IPS-11a (cell line): Measurements from ENCODE around the gene OR9Q1.

Experiments used
- H3K4me3 ChIP-seq: one replicate; pipeline ENCODE4 v1.5.1; 2013; ENCODE audit warnings: low read depth, low read length, control low read depth

OR9Q1 gene

DNA sequence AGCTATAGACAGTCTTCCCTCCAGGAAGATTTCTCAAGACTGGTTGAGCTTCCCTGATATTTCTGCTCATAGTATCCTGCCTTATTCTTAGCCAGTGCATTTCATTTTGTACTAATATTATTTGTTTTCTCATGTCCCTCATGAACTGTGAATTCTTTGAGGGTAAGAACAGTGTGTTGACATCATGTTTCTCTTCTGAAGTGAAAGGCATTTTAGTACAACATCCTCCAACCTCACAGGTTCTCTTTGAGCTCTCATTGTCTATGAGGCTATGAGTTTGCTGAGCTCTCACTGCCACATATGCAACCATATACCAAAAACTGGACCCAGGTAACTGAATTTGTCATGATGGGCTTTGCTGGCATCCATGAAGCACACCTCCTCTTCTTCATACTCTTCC, 7.0 kb downstream of the OR9Q1 start, which contains the start of gene OR6Q1:
TSS of gene OR6Q1 (plus strand) at position 301 of the 400 bp plus-strand sequence. CDS start at position 301, 0 bp downstream.
- no peak within 1 kb of the TSS for H3K4me3 ChIP-seq

DNA sequence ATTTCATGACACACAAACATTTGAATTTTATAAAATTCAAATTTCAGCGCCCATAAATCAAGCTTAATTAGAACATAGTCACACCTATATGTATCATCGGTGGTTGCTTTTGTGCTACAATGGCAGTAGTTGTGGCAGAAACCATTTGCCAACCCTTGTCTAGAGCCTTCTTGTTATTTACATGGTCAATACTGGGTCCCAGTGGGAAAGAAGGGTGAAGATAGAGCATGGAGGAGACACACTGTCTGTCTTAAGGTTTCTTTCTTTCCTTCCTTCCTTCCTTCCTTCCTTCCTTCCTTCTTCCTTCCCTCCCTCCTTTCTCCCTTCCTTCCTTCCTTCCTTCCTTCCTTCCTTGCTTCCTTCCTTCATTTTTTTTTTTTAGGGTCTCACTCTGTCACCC, 10.8 kb downstream of the OR9Q1 start:
- no peak overlapping the region for H3K4me3 ChIP-seq

DNA sequence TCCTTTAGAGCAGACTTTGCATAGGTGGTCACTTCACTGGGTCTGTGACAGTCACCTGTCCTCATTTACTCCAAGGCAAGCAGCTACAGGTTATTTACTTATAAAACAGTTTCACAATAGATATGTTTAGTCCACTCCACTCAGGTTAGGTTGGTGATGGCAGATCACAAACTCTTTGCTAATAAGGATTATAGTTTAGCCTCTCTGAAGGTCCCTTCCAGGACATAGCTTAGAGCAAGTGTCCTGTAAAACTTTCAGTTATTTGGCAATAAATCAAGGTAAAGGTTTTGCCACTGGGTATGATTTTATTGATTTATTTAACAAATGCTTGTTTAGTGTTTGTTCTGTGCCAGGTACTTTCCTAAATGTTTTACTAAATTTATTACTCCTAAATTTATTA, 15.9 kb downstream of the OR9Q1 start:
- H3K4me3 ChIP-seq, result no peak overlapping the region

DNA sequence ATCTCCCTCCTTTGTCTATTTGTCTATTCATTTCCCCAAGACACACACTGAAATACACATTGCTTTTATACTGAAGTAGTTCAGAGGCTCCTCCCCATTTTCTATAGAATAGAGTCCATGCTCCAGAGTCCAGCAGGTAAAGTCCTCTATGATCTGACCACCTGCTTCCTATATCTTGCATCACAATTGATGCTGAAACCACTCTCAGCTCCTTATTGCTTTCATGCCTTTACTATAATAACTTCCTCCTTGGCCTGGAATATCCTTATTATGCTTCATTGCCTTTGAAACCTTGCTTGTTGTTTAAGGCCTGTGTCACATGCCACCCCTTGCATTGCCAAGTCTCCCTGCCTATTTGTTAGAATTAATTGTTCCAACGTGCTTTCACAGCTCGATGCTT, 19.7 kb downstream of the OR9Q1 start:
- no peak overlapping the region for H3K4me3 ChIP-seq

DNA sequence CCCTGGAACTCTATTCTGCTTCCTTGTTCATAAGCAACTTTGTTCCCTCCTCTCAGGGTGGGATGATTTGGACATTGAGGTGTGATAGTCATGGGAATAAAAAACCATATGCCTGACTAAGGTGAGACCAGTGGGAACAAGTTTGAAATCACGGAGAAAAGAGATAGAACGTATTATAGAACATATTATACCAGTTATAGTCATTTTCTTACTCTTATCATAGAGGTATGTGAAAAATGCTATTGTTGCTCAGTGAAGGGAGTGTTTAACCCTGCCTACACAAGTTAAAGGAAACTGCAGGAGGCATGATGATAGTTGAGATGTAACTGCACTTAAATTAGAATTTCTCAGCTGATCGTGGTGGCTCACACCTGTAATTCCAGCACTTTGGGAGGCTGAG, 22.6 kb downstream of the OR9Q1 start:
- no peak overlapping the region for H3K4me3 ChIP-seq

DNA sequence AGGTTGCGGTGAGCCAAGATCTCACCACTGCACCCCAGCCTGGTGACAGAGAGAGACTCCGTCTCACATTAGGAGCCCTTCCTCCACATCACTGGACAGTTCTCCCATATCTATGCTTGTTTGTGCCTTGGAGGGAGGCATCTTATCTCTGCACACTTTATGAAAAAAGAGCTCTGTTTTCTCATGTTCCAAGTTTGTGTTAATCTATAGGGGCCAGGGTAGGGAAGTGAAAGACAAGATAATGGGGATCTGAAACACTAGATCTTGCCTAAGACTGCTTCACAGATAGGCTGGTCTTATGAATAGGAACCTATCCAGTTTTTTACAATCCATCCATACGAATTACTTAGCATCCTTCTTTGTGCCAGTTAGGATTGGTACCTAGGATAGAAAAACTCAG, 24.1 kb downstream of the OR9Q1 start:
- H3K4me3 ChIP-seq, result no peak overlapping the region

DNA sequence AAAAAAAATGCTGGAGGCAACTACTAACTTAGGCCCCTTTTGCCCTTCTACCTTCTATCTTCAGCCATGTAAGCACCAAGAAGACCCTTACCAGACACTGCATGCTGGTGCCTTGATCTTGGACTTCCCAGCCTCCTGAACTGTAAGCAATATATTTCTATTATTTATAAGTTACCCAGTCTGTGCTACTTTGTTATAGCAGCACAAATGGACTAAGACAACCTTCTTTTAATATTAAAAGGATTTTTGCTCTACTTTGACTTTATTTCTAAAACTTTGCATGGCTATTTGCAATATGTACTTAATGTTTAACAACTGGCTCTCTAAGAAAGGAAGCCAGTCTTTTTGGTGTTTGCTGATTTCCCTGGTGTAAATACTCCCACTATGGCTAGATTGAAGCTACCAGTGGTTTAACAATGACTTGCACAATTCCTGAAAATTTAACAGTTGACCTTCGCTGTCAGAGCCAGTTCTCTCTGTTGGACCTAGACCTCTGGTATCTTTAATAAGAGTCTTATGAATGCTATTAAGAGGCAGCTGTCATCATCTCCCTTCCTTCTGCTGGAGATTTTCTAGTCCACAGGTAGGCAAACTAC, 32.2 kb downstream of the OR9Q1 start:
- H3K4me3 ChIP-seq, result no peak overlapping the region

DNA sequence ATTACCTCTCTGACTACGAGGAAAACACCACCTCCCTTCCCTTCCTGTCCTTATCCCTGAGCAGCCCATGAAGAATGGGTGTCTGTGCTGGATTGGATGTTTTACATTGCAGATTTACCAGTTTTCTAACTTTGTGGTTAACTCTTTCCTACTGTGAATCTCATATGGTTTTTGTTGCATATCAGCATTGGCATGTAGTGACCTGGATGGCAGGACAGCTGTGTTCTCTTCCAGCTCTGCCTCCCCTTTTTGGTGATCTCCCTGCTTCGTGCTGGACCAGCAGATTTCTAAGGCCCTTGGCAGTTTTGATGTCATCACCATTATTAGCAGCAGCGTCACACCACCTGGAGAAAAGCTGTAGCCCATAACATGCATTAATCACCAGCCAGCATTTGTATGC, 33.8 kb downstream of the OR9Q1 start:
- H3K4me3 ChIP-seq, result no peak overlapping the region

DNA sequence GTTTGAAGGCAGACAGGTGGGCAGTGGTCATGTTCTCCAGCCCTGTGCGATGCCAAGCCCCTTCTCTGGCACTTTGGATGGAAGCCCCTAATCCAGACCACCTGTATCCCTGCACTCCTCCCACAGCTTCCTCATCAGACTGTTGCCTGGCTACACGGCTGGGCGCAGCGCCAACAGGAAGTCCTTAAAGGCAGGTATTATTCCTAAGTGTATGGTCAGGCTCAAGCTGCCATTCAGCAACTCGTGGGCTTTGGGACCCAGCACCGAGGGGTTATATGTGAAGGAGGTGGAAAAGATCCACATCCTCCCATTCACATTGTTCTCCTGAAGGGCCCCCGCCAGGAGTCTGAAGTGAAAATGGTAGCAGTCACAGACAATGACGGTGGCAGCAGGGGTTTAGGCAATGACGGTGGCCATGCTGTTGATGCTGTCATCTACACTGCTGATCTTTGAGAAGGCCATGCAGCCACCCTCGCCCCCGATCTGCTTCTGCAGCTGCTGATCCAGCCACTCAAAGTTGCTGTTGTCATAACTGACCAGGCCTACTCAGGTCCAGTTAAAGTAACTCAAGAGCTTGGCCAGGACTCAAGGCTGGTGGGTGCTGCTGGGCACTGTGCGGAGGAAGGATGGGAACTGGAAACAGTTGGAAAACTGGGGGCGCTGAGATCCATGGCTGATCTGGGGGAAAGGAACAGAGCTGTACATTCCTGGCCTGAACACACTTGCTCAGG, 34.8 kb downstream of the OR9Q1 start:
- no peak overlapping the region for H3K4me3 ChIP-seq

DNA sequence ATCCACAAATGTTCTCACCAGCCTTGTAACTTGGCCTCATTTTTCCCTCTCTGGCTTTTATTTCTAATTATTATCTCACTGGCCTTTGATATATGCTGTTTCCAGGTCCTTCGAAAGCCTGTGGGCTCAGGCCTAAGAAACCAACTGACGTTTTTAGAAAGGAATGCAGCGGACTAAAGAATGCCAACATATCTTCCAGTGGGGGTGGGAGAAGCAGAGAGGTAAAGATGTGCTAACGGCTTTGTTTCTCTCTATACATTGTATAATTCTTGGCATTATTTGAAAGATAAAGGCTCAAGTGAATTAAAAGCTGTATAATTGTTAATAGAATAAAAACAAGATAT, 35.3 kb downstream of the OR9Q1 start:
- H3K4me3 ChIP-seq, result no peak overlapping the region

DNA sequence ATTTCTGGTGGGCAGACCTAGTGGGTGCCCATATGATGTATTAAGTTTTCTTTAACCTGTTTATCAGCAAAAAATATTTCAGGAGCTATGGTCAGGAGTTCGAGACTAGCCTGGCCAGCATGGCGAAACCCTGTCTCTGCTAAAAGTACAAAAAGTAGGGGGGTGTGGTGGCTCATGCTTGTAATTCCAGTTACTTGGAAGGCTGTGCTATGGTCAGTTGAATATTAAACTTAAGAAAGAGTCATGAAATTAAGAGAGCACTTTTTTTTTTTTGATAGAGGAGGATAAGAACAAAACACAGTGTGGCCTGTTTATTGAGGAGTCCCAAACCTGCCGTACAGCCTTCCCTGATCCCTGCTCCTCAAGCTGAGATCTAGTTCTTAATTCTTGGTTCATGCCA, 36.9 kb downstream of the OR9Q1 start:
- no peak overlapping the region for H3K4me3 ChIP-seq

DNA sequence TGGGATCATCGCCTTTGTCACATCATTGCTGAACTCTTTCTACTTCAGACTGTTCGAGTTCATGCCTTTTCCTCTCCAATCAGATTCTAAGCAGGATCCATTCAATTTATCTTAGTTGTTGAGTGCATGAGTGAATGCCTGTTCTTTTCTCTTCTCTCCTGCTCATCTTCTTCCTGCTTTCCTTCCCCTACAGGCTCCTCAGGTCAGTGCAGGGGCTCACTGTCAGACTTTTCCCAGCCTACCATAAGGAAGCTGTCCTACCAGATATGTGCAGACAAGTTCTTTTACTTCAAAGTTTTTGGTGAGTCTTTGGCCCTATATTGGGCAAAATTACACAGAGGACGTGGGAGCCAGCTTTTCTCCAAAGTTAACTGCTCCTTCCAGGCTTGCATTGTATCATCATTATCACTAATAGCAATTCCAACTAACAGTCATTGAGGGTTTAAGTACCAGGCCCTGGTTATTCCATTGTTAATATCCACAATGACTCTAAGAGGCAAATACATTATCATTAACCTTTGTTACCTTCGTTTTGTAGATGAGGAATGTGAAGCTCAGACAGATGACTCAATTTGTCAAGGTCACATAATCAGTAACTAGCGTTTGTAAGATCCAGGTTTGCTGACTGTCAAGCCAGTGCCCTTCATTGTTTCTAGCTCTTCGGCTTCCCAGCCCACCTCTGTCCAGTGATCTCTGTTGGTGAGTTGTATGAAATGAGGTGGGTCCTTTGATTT, 37.4 kb downstream of the OR9Q1 start:
- H3K4me3 ChIP-seq, result no peak overlapping the region

DNA sequence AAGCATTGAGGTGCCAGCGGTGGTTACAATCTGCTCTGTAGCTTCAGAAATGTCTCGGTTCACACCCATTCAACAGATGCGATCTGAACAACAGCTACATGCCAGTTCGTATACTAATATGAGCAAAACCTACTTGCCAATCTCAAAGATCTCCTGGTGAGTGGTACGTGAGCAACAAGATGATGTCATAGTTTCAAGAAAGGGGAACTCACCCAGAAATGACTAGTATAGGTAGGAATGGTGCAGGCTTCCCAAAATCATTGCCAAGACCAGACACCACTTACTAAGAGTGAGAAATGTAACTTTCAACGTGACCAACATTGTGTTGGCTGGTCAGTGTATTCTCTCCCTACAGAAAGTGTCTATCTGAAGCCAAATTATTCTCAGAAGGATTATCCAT, 38.1 kb downstream of the OR9Q1 start:
- H3K4me3 ChIP-seq, result no peak overlapping the region

DNA sequence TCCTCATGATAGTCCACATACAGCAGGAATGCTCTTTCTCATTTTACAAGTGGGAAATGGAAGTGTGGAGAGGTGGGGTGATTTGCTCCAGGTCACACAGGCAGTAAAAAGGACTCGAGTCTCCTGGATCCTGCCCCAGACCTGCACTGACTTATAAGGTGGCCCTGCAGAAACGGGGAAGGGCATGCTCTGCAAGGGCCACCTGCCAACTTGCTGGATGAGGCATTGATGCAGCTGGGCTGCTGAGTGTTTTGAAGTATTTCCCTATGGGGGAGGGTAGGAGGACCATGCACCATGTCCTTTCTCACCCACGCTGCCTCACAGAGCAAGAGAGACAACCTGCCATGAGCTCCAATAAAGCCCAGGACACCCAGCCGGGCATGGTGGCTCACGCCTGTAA, 44.0 kb downstream of the OR9Q1 start:
- H3K4me3 ChIP-seq, result no peak overlapping the region

DNA sequence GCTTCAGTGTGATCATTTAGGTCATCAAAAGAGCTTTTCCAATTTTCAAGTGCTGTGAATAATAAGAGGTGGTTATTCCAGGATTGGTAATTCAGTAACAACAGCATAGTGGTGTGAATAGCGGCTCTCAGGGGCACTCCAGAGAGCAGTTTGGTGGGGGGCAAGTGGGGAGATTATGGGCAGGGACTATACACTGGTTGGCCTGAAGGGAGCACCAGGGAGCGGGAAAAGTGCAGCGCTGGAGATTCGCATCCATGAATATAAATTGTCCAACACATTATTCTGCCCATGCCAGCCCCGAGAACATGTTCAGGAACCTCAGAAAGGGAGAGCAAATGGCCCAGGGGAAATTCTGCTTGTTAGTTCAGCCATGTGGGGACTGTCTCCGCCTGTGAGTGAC, 45.0 kb downstream of the OR9Q1 start:
- no peak overlapping the region for H3K4me3 ChIP-seq

DNA sequence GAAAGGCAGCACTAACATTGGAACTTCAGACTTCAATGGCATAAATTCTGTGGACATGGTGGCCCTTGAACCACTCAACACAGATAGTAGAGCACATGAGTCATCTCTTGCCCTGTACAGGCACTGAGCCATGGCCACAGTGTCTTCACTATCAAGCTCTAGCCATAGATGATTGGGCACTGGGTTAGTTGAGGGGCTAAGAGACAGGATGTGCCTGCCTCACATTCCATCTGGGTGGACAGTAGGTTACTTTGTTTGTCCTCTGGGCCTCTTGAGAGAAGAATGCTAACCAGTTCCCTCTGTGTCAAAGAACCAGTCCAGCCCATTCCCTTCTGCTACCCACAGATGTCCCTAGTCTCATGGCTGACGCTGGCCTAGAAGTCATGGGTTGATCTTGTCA, 46.9 kb downstream of the OR9Q1 start:
- no peak overlapping the region for H3K4me3 ChIP-seq

DNA sequence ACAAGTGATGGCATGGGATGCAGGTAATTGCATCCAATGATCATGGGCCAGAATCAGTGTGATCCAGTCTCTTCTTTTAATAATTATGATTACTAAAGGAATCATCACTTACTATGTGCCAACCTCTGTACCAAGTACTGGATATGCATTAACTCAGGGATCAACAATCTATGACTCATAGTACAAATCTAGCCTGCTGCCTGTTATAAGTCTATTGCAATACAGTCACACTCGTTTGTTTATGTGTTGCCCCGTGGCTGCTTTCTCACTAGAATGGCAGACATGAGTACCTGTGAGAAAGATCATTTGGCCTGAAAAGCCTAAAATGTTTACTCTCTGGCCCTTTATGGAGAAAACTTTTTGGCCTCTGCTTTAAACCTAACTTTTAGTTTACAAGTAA, 52.1 kb downstream of the OR9Q1 start:
- H3K4me3 ChIP-seq, result no peak overlapping the region

DNA sequence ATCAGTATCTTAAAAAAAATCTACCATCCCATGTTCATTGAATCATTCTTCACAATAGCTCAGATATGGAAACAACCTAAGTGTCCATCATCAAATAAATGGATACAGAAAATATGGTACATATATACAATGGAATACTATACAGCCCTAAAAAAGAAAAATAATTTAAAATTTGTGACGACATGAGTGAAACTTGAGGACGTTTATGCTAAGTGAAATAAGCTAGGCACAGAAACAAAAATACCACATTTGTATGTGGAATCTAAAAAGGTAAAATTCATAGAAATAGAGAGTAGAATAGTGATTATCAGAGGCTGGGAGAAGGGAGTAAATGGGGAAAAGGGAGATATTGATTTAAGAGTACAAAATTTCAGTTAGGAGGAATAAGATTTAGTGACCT, 62.8 kb downstream of the OR9Q1 start:
- H3K4me3 ChIP-seq, result no peak overlapping the region

DNA sequence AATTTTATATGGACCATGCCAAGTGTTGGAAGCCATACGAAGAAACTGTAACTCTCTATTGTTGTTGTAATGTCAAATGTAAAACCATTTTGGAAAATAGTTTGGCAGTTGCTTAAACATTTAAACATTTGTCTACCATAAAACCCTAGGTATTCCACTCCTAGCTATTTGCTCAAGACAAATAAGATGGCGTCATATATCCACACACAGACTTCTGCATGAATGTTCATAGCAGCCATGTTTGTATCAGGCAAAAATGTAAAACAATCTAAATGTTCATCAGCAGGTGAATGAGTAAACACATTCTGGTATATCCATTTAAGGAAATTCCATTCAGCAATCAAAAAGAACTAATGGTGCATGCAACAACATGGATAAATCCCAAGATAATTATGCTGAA, 73.8 kb downstream of the OR9Q1 start:
- H3K4me3 ChIP-seq, result no peak overlapping the region

DNA sequence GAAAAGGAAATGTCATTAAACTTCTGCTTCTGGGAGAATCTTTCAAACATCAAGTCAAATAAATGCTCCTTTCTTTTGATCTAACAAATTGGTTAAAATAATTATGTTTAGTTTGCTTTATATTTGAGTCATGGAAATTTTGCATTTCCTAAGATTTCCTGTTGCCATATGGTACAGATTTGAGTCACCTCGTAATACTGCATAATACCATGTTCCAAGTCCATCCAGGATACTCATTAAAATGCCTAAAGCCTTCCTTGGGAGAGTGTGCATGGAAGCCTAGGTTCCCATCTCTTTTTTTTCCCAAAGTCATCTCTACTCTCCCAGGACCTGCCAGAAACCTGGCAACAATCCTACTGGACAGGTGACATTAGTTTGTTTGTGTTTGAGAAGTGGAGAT, 97.4 kb downstream of the OR9Q1 start:
- no peak overlapping the region for H3K4me3 ChIP-seq

DNA sequence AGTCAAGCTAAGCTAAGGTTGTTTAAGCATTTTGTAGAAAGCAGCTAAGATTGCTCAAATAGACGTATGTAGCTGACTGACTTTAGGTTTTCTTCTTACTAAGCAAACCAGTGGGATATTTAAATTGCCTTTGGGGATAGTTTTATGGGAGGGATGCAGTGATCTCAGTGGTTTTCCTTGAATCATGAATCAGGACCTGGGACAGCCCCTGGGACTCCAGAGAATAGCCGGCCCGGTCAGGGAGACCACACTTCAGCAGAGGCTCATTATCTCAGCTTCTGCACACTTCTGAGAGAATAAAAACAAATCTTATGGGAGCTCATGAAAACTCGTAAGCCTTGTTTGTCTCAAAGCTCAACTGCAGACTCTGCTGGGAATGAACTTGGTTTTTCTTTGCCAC, 101.8 kb downstream of the OR9Q1 start, which contains the start of gene OR9I1:
TSS of gene OR9I1 (minus strand) at position 62 of the 400 bp plus-strand sequence. CDS start 6,086 bp downstream, outside the sequence.
- no peak within 1 kb of the TSS for H3K4me3 ChIP-seq

DNA sequence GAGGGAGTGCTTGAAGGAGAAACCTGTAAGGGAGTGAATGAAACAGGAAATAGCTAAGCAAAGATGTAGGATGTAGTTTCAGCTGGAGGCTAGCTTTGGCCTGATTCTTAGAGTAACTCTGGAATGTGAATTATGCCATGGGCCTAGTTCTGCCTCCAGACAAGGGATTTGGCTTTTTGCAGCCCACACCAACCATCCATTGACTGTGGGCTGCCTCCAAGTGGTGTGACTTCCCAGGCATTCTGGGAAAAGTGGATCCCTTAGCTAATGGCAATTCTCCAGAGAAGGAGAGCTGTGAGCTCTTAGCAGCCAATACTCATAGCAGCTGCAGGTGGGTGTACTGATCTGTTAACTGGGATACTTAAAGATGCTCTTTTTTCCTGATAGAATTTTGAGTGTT, 103.7 kb downstream of the OR9Q1 start:
- no peak overlapping the region for H3K4me3 ChIP-seq
